Activated gamma-delta T cell treated with Interleukin-2 at 50 U/mL for 16 hours (primary cell): ENCODE measurements around the gene HS3ST6.
"Not testable (repeated sequence)": the region's sequence is repeated elsewhere in the genome, so short reads cannot be mapped to it uniquely, and the experiment has no call there.

Experiments used
- DNase-seq: peaks from one replicate; pipeline ENCODE4 v3.0.0-alpha.2; 2020

The HS3ST6 gene

GRCh38 chr16:1918351-1919326, at the start of gene HS3ST6:
HS3ST6 (minus strand) TSS chr16:1918415; CDS start chr16:1918323, 92 bp downstream.
- DNase-seq = no peak

- no peak for DNase-seq
These were observed 48.2 kb upstream of the HS3ST6 start, which contains the start of gene RNF151 for GRCh38 chr16:1966460-1966859. RNF151 (plus strand) TSS chr16:1966856; CDS start chr16:1966882, 26 bp downstream.

DNA sequence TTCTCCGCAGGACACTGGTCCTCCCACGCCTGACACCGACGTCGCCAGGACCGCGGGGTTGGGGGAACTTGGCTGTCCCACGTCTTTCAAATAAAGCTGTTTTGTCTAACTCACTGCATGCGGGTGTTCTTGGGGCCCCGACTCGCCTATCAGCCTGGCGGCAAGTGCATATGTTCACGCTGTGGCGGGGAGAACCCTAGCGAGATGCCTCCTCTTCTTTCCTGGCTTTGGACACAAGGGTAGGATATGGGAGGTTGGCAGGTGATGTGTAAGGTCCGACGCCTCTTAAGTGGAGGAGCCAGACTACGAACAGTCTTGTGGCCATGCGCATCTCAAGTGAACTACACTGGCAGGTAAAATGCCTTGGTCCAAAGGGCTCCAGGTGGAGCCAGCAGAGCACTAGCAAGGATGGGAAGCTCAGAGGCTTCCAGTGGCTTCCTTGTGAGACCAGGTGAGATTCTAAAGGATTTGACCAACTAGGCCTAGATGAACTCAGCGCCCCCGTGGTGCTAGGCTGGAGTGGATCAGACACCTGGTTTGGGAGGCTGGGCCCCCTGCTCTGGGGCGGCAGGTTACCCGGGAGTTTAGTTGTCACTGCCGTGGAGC, 47.3 kb upstream of the HS3ST6 start:
- no peak for DNase-seq

- peak; percentile 98 for DNase-seq
These were observed 46.5 kb upstream of the HS3ST6 start, which contains the start of gene RPS2 for GRCh38 chr16:1964506-1965395. RPS2 (minus strand) TSS chr16:1964826; CDS start chr16:1964625, 201 bp downstream.

DNA sequence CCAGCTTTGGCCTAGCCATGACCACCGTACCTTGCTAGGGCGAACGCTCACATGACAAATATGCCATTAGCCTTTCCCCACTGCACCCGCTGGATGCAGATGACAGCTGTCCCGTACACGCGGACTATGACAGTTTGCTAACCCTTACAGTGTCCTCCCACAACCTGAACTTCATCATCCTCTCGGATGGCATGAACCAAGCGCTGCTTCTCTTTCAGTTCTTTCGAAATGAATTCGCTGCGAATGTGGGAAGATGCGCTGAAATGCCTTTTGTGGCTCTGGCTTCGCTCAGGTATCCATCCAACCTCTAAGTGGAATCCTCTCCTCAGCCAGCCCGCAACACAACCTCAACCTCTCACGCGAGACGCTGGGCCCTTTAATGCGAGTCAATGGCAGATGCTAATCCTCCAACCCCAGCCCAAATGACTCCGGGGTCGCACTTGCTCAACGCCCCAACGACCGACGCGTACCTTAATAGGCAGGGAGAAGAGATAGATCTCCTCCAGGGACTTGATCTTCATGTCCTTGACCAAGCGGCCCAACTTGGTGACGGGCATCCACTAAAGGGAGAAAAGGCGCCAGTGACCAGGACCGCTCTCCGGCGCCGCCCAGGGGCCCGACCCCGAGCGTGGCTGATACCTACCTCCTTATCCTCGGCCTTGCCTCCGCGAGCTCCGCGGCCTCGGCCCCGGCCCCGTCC, 45.7 kb upstream of the HS3ST6 start:
- DNase-seq = no peak

GRCh38 chr16:1962161-1963153, 44.2 kb upstream of the HS3ST6 start:
- not testable (repeated sequence) for DNase-seq

- DNase-seq = no peak
These were observed 43.4 kb upstream of the HS3ST6 start for GRCh38 chr16:1961651-1962067.

- DNase-seq = no peak
These were observed 42.7 kb upstream of the HS3ST6 start for GRCh38 chr16:1960665-1961630.

- peak; percentile 90 for DNase-seq
These were observed 41.2 kb upstream of the HS3ST6 start, which contains the start of gene NDUFB10 for GRCh38 chr16:1959269-1960039. NDUFB10 (plus strand) TSS chr16:1959538; CDS start chr16:1959625, 87 bp downstream.

DNA sequence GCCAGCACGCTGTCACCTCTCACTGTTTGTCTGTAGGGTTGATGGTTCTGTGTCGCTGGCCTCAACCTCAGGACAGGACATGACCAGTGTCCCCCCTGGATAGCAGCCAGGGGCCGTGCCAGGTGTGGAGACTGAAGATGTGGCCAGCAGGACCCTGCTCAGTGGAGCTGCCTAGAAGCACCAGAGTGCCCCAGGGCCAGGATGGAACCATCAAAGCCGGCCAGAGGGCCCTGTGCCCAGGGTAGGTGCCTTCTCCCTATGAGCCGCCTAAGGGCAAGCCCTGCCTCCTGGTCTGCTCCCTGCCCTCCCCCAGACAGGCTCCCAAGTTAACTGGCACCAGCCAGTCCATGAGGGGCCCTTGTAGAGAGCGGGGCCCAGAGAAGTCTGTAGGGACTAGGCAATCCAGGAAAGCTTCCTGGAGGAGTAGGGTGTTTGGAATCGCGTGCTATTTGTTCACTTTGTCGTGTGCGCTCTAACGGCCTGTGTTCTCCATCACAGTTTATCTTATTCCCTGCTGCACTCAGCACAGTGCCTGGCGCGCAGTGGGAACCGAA, 40.6 kb upstream of the HS3ST6 start:
- DNase-seq = no peak

DNA sequence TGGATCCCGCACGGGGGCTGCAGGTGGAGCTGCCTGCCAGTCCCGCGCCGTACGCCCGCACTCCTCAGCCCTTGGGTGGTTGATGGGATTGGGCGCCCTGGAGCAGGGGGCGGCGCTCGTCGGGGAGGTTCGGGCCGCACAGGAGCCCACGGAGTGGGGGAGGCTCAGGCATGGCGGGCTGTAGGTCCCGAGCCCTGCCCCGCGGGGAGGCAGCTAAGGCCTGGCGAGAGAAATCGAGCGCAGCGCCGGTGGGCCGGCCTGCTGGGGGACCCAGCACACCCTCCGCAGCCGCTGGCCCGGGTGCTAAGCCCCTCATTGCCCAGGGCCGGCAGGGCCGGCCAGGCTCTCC, 39.9 kb upstream of the HS3ST6 start:
- not testable (repeated sequence) for DNase-seq

- not testable (repeated sequence) for DNase-seq
These were observed 39.4 kb upstream of the HS3ST6 start for GRCh38 chr16:1957434-1958142.

DNA sequence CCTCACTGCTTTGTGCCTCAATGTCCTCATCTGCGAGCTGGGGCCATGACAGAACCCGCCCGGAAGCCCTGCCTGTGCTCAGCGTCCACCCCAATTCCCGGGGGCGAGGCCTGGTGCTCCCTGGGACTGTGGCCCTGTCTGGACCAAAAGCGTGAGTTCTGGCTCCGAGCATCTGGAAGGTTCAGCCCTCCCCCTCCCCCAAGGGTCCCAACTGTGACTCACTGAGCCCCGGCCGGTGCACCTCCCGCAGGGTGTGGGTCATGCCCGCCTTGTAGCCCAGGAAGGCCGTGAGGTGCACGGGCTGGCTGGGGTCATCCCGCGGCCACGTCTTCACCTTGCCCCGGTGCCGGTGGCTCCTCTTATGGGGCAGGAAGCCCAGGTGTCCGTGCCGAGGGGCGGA, 35.5 kb upstream of the HS3ST6 start:
- DNase-seq = no peak

DNA sequence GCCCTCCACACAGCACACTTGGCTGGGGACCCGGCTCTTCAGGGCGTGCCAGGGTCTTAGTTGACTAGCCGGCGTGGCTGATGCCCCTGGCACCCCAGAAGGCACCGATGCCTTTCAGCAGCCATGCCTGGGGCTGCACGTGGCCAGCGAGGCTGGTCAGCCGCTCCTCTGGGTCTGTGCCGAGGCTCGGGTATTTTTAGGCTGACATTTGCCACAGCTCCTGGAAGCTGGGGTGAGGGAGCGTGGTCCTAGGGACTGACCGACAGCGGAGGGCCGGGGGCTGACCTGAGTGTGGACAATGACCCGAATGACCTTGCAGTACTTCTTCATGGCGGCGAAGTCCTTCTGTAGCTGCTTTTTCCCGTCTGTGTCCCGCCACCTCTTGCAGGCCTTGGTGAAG, 32.3 kb upstream of the HS3ST6 start:
- no peak for DNase-seq

- DNase-seq = no peak
These were observed 31.8 kb upstream of the HS3ST6 start for GRCh38 chr16:1950047-1950446.

- DNase-seq = no peak
These were observed 31.3 kb upstream of the HS3ST6 start for GRCh38 chr16:1949507-1949906.

GRCh38 chr16:1947369-1947670, 29.1 kb upstream of the HS3ST6 start:
- no peak for DNase-seq
